HUES48 (cell line): ENCODE results near the gene KCNK4.

Source experiments
- H3K27ac ChIP-seq: one replicate; pipeline ENCODE4 v1.7.0; 2013; ENCODE audit warnings: low read depth, low read length, inconsistent platforms
- H3K27me3 ChIP-seq: 2 replicates; pipeline ENCODE4 v1.6.1; 2013; ENCODE audit warnings: mild to moderate bottlenecking, low read length; ENCODE audit not compliant: control insufficient read depth, insufficient read depth
- H3K36me3 ChIP-seq: 2 replicates; pipeline ENCODE4 v1.6.1; 2013; ENCODE audit warnings: low read length; ENCODE audit not compliant: control insufficient read depth, insufficient read depth
- H3K4me1 ChIP-seq: 2 replicates; pipeline ENCODE4 v1.6.1; 2013; ENCODE audit warnings: mild to moderate bottlenecking, low read length; ENCODE audit not compliant: control insufficient read depth, insufficient read depth
- H3K4me3 ChIP-seq: 2 replicates; pipeline ENCODE4 v1.5.1; 2013; ENCODE audit warnings: mild to moderate bottlenecking, low read depth, low read length
- H3K9ac ChIP-seq: 2 replicates; pipeline ENCODE4 v1.6.1; 2013; ENCODE audit warnings: mild to moderate bottlenecking, low read depth, low read length, moderate library complexity
- H3K9me3 ChIP-seq: 2 replicates; pipeline ENCODE4 v1.6.1; 2013; ENCODE audit warnings: low read length; ENCODE audit not compliant: control insufficient read depth, insufficient read depth

The KCNK4 gene

GRCh38 chr11:64275031-64275800 lies 15.9 kb upstream of the KCNK4 start:
- no peak overlapping the region for H3K4me3 ChIP-seq
- peaks cover 12% of the 10 kb centered on the region for H3K36me3 ChIP-seq
- H3K27ac ChIP-seq, result no peak overlapping the region
- H3K9me3 ChIP-seq, result no peaks in the 10 kb centered on the region
- H3K27me3 ChIP-seq, result no peaks in the 10 kb centered on the region
- peaks cover 4% of the 10 kb centered on the region for H3K4me1 ChIP-seq
- no peak overlapping the region for H3K9ac ChIP-seq

GRCh38 chr11:64275841-64276240 lies 15.3 kb upstream of the KCNK4 start:
- Histone ChIP-seq H3K4me3 (no peak overlapping the region), H3K9ac (no peak overlapping the region), H3K4me1 (peaks cover 4% of the 10 kb centered on the region), H3K27ac (no peak overlapping the region), H3K9me3 (no peaks in the 10 kb centered on the region), H3K27me3 (no peaks in the 10 kb centered on the region), H3K36me3 (peaks cover 12% of the 10 kb centered on the region)

- Histone ChIP-seq H3K27ac (no peak overlapping the region), H3K4me3 (no peak overlapping the region), H3K27me3 (no peaks in the 10 kb centered on the region), H3K9ac (no peak overlapping the region), H3K36me3 (peaks cover 12% of the 10 kb centered on the region), H3K4me1 (peaks cover 1% of the 10 kb centered on the region), H3K9me3 (no peaks in the 10 kb centered on the region)
These were observed 14.3 kb upstream of the KCNK4 start for GRCh38 chr11:64276653-64277431.

- H3K9me3 ChIP-seq, result no peaks in the 10 kb centered on the region
- no peak overlapping the region for H3K9ac ChIP-seq
- H3K27me3 ChIP-seq, result no peaks in the 10 kb centered on the region
- no peaks in the 10 kb centered on the region for H3K4me1 ChIP-seq
- peaks cover 12% of the 10 kb centered on the region for H3K36me3 ChIP-seq
- no peak overlapping the region for H3K27ac ChIP-seq
- H3K4me3 ChIP-seq, result no peak overlapping the region
These were observed 12.4 kb upstream of the KCNK4 start for GRCh38 chr11:64278576-64279190.

- Histone ChIP-seq H3K36me3 (peaks cover 2% of the 10 kb centered on the region; the same call in 1 of the 2 replicates), H3K27ac (no peak overlapping the region), H3K4me1 (peaks cover 5% of the 10 kb centered on the region; the same call in 1 of the 2 replicates), H3K4me3 (no peak overlapping the region), H3K9me3 (no peaks in the 10 kb centered on the region), H3K27me3 (peaks cover 7% of the 10 kb centered on the region; the same call in 1 of the 2 replicates), H3K9ac (no peak overlapping the region)
These were observed 8.9 kb upstream of the KCNK4 start for GRCh38 chr11:64281957-64282770.

GRCh38 chr11:64283092-64283491 lies 8.0 kb upstream of the KCNK4 start:
- Histone ChIP-seq H3K4me1 (peaks cover 5% of the 10 kb centered on the region; the same call in 1 of the 2 replicates), H3K9me3 (no peaks in the 10 kb centered on the region), H3K36me3 (no peaks in the 10 kb centered on the region; the same call in 1 of the 2 replicates), H3K4me3 (no peak overlapping the region), H3K27me3 (peaks cover 7% of the 10 kb centered on the region; the same call in 1 of the 2 replicates), H3K9ac (no peak overlapping the region), H3K27ac (no peak overlapping the region)

- H3K4me1 ChIP-seq, result peaks cover 5% of the 10 kb centered on the region; the same call in 1 of the 2 replicates
- H3K36me3 ChIP-seq, result no peaks in the 10 kb centered on the region
- H3K27me3 ChIP-seq, result peaks cover 8% of the 10 kb centered on the region
- H3K27ac ChIP-seq, result peak within 1 kb of the TSS; percentile 85
- peak within 1 kb of the TSS; percentile 96 for H3K4me3 ChIP-seq
- no peaks in the 10 kb centered on the region for H3K9me3 ChIP-seq
- no peak within 1 kb of the TSS for H3K9ac ChIP-seq
These were observed 6.8 kb upstream of the KCNK4 start, which contains the start of gene BAD for GRCh38 chr11:64284048-64284961. BAD (minus strand) TSS chr11:64284665; CDS start chr11:64284368, 297 bp downstream.

- Histone ChIP-seq H3K4me1 (peaks cover 5% of the 10 kb centered on the region; the same call in 1 of the 2 replicates), H3K27ac (peak within 1 kb of the TSS; percentile 85), H3K27me3 (peaks cover 17% of the 10 kb centered on the region), H3K36me3 (no peaks in the 10 kb centered on the region), H3K4me3 (peak within 1 kb of the TSS; percentile 96), H3K9me3 (no peaks in the 10 kb centered on the region), H3K9ac (0 out of 2 replicates have a peak within 1 kb of the TSS, but pooled peaks have one; percentile 12)
These were observed 5.9 kb upstream of the KCNK4 start, which contains the start of gene GPR137 for GRCh38 chr11:64284962-64285884. GPR137 (plus strand) TSS chr11:64285848; CDS start chr11:64286525, 677 bp downstream.
